Kidney glomerular epithelial cell (primary cell): ENCODE data around the gene RIN2.
A peak's percentile ranks its signal among the peaks of the same experiment; 100 is the strongest.

Source experiments
- DNase-seq: peaks from one replicate; lab custom pipeline; 2025; lab: John Stamatoyannopoulos, UW

Gene RIN2

GRCh38 chr20:19758133-19758500 is at the start of gene RIN2:
Gene RIN2 (plus strand): TSS chr20:19758258. CDS start chr20:19889602, 131,344 bp downstream.
- DNase-seq: peak; percentile 85

GRCh38 chr20:19709635-19710335 is 48.3 kb upstream of the RIN2 start:
- DNase-seq: no peak

DNA sequence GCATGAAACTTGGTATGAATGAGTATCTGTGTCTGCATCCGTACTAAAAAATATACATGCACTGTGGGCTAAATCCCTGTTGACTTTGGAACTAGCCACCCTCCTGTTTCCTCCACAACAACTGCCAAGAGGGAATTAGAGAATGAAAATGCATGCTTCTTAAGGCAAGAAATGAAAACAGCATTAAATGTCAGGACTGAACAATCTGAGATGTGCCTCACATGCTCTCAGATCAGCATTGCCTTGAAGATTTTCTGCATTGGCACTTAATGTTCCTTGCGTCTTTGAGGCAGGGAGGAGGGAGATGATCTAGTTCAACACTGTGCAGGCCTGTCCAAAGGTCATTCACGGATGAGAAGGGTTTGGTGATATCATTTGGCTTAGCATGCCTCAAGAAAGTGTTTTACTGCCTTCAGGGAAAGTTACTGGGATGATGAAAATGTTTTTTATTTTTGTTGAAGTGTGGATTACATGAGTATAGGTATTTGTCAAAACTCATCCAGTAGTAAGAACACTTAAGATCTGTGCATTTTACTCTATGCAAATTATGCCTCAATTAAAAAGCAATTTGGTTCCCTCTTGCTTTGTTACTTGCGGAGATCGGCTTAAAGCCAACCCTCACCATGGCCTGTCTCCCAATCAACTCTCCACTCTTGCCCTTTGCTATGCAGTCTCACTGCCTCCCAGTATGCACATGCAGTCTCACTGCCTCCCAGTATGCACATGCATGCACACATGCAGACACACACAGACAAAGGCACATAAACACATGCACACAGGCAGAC is 47.5 kb upstream of the RIN2 start:
- no peak for DNase-seq

DNA sequence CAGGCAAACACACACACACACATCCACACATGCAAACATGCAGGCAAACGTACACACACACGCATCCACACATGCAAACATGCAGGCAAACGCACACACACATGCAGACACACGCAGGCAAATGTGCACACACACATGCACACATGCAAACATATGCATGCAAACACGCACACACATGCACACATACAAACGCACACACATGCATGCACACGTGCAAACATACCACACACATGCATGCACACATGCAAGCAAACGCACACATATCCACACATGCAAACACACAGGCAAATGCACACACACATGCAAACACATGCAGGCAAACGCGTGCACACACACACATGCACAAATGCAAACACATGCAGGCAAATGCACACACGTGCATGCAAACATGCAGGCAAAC is 46.9 kb upstream of the RIN2 start:
- DNase-seq: no peak

- DNase-seq: no peak
Measured at GRCh38 chr20:19712721-19713260, 45.3 kb upstream of the RIN2 start.

- no peak for DNase-seq
Measured at GRCh38 chr20:19713822-19714578, 44.1 kb upstream of the RIN2 start.

- no peak for DNase-seq
Measured at GRCh38 chr20:19714579-19714840, 43.5 kb upstream of the RIN2 start.

DNA sequence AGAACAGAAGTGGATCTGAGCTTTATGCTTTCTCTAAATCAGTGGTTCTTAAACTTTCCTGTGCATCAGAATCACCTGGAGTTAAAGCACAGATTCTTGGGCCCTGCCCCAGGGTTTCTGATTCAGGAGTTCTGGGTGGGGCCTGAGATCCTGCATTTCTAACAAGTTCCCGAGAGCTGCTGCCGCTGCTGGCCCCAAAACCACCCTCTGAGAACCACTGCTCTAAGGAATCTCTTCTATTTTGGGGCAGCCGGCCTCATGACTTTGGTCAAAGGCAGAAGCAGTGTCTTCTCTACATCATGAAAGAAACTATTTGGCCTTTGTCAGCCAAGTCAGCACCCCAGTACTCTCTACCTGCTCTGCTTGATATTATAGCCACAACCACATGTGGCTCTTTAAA is 42.1 kb upstream of the RIN2 start:
- no peak for DNase-seq

DNA sequence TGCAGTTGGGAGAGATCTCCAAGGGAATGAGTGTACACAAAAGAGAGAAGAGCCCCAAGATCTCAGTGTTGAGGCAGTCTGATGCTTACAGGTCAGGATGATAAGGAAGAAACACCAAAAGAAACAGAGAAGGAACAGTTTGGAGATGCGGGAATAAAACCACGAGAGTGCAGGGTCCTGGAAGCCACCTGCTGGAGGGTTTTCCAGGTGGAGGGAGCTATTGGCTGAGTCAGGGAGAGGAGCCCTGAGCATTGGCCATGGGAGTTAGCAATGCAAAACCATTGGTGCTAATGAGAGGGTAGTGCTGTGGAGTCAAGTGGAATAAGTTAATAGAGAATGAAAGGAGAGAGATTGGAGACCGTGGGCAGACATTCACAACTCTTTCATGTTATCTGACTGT is 39.2 kb upstream of the RIN2 start:
- no peak for DNase-seq

DNA sequence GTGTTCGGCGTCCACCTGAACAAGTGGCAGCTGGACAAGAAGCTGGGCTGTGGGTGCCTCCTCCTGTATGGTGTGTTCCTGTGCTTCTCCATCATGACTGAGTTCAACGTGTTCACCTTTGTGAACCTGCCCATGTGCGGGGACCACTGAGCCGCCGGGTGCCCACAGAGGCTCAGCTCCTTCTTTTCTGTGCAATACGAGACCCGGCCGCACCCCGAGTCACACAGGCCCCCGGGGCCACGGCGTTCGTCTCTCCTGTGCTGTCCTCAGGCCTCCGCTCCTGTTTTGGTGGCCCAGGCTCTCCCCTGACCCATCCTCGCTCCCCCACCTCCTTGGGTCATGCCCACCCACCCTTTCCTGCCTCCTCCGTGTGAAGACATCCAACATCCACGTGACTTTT is 37.1 kb upstream of the RIN2 start:
- DNase-seq: no peak

- no peak for DNase-seq
Measured at GRCh38 chr20:19723051-19723450, 35.0 kb upstream of the RIN2 start.

DNA sequence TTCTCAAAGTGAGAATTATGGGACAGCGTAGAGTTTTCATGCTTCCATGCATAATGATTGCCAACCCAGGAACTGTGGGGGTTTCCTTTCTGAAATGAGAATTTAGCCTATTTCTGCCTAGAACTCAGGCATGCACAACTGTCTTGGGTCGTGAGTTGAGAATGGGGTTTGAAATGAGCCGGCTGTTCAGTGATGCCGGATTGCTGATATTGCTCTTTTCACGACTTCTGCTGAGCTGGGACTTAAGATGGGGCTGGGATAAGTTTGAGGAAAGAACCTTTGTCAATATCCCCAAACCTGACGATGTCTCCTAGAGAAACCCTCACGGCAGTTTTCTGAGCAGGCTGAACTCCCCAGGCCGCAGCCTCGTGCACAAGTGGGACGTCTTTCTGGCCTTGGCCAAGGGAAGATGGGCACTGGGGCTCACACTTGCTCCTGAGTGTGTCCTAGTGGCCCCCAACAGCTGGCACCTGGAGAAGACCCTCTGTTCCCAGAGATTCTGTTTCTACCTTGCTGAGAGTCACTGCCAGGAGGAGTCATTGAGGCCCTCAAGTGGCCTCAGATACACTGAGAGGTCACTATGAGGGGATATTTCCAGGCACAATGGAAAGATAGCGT is 34.1 kb upstream of the RIN2 start:
- DNase-seq: no peak

DNA sequence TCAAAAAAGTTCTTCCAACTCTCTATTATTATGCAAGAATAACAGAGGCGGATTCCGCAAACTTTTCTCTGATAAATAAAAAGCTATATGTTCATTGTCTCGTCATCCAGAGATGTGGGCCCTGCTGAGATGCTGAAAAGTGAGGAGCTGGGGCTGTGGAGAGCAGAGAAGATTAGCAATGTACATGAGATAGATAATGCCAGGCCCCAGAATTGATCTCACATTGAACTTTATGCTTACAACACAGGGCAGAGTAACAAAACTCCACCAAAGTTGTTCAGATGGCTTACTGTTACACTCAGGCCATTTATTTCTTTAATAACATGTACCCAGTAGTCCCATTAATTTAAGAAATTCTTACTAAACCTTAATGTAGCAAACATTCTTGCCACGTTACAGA is 32.7 kb upstream of the RIN2 start:
- DNase-seq: no peak

DNA sequence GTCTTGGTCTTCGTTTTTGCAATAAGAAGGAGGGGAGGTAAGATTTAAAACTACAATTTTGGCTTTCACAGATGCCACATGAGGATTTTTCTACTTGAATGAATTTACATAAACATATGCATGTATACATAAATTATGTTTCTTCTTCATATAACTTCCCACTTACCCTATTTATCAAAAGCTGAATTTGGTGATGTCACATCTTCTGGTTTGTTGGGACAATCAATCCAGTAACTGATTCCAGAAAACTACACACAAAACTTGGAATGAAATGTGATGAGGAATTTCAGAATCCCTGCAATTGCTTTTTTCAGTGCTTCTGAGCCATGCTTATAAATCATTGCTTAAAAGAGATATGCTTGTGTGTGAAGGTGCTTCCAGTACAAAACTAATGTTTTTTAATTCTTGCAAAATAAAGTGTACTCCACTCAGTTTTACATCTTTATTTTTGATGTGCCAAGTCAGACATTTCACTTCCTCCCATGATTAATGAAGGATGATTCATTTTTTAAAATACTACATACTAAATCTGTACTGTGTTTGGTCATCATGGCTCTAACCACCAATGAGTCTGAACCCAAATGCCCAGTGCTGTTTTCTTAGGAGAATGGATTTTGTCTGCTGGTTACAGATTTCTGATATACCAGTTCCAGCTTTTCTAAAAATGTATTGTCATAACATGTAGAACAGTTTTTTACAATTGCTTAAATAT is 32.1 kb upstream of the RIN2 start:
- peak; percentile 30 for DNase-seq

- no peak for DNase-seq
Measured at GRCh38 chr20:19727251-19727847, 30.7 kb upstream of the RIN2 start.

GRCh38 chr20:19729672-19730071 is 28.4 kb upstream of the RIN2 start:
- DNase-seq: no peak

GRCh38 chr20:19730706-19731105 is 27.4 kb upstream of the RIN2 start:
- DNase-seq: no peak

- no peak for DNase-seq
Measured at GRCh38 chr20:19734811-19735210, 23.2 kb upstream of the RIN2 start.

DNA sequence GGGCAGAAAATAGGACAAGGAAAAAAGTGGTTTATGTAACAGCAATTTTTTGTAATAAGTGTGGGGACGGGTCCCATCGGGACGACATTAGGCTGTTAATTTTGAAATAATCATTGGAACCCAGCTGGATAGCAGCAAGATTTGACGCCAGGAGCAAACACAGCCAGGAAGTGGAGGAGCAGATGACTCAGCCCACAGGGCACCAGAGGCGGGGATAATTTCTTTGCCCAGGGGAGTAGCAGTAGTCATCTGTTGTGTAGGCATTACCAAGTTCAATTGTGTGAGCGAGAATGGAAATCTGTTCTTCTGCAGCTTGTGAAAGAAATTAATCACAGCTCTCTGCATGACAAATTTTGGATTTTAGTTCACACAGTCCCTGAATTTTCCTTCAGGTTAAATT is 22.6 kb upstream of the RIN2 start:
- DNase-seq: peak; percentile 90

- DNase-seq: peak; percentile 62
Measured at GRCh38 chr20:19737025-19737424, 21.0 kb upstream of the RIN2 start.

DNA sequence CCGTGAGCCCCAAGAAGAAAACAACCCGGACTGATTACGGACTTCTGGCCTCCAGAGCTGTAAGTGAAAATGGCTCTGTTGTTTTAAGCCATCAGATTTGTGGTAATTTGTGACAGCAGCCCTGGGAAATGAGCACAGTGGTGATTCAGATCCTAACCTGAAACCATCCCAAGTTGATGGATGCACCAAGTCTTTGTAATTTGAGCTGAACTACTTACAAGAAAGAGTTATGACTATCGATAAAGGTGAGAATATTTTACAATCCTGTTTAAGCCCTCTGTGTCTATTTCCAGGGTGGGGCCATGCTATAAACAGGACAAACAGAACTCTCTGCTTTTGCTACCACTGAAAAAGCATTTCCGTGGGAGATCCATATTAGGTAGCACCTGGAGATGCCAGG is 19.1 kb upstream of the RIN2 start:
- DNase-seq: no peak
